ENCODE data around the gene STRBP.
"Not testable (repeated sequence)": the region's sequence is repeated elsewhere in the genome, so short reads cannot be mapped to it uniquely, and the experiment has no call there.

STRBP gene

DNA sequence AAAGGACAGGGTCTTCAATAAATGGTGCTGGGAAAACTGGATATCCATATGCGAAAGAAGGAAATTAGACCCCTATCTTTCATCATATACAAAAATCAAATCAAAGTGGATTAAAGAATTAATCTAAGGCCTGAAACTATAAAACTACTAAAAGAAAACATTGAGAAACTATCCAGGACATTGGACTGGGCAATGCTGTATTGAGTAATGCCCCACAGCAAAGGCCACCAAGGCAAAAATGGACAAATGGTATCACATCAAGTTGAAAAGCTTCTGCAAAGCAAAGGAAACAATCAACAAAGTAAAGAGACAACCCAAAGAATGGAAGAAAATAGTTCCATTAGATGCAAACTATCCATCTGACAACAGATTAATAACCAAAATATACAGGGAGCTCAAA, 72.3 kb downstream of the STRBP start:
- no peak for DNase-seq

DNA sequence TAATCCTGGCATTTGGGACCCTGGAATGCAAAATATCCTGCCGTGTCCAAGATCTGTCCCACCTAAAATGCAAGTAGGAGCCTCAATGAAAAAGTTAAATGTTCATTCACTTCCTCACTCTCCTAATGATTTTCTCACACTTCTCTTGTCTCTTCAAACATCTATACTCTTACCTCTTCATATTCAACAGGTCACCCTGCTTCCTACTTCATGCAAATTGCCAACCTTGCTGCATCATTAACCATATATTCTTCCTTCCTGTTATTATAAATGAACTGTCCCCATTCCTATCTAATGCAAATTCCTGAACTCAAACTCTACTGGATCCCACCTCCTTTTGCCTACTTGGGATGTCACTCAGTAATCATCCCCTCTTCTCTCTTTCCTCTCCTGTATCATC, 74.4 kb downstream of the STRBP start:
- DNase-seq, result no peak

DNA sequence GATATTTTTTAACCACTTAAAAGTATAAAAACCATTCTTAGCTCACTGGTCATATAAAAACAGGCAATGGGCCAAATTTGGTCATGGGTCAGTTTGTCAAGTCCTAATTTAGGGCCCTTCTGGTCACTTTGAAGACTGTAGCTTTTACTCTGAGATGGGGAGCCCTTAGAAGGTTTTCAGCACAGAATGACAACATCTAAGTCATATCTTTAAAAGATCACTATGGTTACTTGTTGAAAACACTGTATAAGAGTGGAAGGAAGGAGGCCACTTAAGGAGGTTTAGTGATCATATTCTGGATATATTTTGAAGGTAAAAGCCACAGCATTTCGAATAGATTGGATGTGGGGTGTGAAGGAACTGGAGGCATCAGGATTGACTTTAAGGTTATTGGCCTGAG, 76.7 kb downstream of the STRBP start:
- DNase-seq, result no peak

DNA sequence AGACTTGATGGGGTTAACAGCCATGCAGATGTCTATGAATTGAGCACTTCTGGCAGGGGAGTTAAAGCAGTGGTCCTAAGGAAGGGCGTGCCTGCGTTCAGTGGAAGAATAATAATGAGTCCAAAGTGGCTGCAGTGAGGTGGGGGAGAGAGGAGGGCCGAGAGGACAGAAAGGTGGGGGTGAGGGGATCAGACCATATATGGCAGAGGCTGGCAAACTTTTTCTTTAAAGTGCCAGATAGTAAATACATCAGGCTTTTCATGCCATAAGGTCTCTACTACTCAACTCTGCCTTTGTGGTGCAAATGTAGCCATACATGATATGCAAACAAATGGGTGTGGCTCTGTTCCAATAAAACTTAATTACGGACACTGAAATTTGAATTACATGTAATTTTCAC, 77.1 kb downstream of the STRBP start:
- DNase-seq, result no peak

DNA sequence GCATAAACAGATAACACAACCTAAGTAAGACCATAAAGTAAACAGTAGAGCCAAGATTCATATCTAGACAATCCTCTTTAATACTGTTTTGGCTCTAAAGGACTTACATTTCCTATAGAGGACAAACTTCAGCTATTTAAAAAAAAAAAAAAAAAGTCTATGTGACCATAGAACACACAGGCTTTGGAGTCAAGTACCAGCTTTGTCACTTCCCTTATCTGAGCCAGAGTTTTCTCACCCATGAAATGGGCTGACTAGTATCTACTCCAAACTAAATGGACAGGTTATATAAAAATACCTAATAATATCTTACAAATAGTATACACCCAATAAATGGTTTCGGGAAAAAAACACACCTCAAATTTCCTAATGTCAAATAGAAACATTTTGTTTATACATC, 81.3 kb downstream of the STRBP start:
- DNase-seq, result no peak

DNA sequence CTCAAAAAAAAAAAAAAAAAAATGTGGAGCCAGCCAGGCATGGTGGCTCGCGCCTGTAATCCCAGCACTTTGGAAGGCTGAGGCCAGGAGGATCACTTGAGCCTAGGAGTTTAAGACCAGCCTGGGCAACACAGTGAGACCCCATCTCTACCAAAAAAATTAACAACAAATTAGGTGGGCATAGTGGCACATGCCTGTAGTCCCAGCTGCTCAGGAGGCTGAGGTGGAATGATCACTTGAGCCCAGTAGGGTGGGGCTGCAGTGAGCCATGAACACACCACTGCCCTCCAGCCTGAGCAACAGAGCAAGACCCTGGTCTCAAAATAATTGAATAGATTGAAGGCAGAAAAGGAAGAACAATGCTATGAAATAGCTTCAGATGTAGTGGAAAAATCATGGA, 82.4 kb downstream of the STRBP start:
- not testable (repeated sequence) for DNase-seq

DNA sequence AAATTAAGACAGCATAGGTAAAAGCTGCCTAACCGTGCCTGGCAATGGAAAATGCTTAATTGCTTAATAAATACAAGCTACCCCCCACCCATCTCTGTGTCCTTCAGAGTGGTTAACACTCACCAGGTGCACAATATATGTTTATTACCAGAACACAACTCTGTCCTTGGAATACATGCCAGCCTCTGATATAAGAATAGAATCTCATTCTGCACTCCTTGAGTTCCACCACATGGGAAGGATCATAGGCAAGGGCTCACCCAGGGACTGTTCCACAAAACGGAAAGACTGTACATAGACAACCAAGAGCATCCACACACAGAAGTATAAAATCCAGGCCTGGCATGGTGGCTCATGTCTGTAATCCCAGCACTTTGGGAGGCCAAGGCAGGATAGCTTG, 91.4 kb downstream of the STRBP start:
- no peak for DNase-seq

DNA sequence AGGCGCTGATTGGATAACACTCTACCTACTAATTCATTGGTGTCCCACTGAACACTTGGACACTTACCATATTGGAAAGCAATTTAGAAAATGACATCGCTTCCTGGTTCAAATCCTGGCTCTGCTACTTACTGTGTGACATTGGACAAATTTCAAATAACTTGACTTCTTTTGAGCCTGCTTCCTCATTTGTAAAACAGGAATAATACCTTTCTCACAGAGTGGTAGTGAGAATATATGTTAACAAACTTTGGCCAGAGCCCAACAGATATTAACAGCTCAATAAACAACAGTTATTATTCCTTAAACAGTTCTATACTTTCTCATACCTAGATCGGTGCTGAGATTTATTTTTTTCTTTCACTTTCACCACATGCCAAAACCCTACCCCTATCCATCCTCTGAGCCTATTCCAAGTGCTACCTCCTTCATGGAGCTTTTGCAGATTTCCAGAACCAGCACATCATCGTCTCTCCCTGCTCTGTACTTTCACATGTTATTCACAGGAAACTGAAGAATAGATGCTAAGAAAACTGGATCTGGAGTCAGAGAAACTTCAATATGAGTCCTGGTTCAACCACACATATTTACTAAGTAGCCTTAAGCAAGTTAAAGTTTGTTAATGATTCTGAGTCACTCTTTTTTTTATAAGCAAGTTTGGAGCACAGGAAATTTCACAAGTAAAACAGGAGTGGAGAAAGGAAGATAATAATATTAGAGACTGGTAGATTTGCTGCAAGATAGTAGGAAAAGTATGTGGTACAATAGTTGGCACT, 92.3 kb downstream of the STRBP start:
- no peak for DNase-seq

DNA sequence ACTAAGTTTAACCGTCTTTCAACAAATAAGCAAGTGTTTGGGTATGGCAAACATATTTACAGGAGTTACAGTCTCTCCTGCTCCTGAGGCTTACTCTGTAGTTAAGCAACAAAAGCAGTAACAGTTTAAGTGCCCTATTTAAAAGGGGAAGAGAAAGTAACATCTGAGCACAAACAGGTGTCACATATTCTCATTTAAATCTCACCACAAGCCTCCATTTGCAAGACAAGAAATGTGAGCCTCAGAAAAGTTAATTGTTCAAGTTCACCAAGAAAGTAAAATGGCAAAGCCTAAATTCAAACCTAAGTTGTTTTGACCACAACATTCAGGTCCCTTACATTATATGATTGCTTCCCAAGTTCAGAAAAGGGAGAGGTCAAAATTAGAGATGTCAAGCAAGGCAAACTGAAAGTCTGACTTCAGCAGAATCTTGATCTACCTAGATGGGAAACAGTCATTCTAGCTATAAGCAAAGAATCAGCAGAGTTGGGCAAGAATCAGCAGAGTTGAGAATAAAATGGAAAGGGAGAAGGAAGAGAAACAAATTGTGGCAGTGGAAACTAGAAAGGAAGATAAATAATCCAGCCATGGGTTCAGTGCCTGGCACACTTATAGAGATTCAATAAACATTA, 93.4 kb downstream of the STRBP start:
- no peak for DNase-seq

DNA sequence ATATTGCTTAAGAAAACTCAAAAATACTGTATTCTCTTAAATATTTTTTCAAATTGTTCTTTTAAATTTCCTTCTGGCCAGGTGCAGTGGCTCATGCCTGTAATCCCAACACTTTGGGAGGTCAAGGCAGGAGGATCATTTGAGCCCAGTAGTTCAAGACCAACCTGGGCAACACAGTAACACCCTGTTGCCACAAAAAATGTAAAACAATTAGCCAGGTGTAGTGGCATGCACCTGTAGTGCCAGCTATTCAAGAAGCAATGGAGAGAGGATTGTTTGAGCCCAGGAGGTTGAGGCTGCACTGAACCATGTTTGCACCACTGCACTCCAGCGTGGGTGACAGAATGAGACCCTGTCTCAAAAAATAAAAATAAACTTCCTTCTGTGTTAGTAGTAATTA, 94.3 kb downstream of the STRBP start:
- no peak for DNase-seq

DNA sequence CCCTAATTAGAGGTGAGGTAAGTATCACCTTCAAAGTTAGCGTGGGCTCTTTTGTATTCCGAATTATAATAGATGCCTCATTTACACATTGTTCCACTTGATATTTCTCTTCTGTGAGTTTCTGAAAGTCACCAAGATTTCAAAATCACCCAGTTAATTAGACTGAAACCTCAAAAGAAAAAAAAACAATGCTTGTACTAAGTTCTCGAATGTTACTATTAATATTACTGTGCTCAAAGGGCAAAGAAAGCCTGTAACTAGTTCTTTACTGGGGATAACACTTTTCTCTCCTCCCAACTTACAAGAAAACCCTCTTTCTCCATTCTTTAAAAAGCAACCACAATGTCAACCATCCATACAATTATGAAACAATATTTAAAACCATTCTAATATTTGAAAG, 98.5 kb downstream of the STRBP start:
- DNase-seq, result no peak

DNA sequence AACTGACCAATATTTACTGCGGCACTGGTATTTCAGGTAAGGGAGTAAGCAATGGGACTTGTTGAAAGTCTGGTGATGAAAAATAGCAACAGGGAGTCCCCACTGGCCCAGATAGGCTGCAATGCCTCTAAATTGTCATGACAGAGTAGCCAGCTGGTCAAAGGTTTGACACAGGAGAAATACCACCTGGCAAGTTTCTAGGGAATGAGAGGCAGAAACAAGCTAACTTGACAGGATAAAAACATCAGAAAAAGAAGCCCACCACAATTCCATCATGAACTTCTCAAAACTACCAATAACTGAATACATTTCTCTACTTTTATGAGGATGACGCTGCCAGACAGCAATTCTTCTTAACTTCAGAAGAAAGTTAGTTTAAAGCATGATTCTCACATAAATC, 99.8 kb downstream of the STRBP start:
- no peak for DNase-seq

DNA sequence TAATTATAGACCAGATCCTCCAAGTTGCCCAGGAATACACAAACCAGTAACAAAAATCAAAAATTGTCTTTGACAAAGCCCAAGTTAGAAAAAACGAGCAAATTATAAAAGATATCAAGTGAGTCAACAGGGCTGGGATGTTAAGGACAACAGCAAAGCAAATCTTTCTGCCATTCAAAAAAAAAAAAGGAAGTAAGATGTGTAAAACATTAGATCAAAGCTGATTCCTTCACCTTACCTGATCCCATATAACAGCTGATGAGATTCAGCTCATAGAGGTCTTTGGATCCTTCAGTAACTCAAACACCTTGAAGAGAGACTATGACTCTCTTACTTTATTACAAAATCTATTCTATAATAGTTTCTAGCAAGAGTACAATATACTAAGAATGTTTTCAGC, 100.9 kb downstream of the STRBP start:
- DNase-seq, result no peak

DNA sequence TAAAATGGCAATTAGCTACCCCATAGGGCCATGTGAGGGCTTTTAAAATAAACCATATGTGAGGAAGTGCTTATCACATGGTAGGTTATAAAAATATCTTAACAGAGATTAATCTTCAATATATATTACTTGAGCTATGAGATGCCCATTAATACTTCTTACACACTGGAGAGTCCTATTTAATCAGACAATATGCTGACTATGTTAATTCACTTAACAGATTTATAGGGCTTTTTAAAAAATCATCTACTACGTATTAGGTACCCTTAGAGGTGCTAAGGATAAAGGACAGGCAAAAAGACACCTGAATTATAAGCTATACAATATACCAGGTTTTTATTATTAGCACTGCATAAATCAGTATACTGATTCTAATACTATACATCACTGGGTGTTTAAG, 102.6 kb downstream of the STRBP start:
- no peak for DNase-seq

DNA sequence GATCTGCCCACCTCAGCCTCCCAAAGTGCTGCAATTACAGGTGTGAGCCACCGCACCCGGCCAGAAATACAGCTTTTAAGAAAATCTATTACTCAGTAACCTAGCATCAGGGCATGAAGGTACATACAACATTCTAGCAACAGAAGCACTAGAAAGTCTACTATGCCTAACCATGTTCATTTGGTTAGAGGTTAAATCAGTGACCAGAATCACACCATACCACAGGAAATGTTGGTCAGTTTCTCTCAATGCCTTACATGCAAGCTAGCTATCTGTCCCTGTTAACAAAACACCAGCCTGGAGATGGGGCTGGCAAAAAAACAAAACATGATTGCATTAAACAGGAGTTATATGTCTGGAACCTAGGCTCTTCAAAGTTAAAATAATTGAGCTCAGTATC, 104.1 kb downstream of the STRBP start:
- no peak for DNase-seq

DNA sequence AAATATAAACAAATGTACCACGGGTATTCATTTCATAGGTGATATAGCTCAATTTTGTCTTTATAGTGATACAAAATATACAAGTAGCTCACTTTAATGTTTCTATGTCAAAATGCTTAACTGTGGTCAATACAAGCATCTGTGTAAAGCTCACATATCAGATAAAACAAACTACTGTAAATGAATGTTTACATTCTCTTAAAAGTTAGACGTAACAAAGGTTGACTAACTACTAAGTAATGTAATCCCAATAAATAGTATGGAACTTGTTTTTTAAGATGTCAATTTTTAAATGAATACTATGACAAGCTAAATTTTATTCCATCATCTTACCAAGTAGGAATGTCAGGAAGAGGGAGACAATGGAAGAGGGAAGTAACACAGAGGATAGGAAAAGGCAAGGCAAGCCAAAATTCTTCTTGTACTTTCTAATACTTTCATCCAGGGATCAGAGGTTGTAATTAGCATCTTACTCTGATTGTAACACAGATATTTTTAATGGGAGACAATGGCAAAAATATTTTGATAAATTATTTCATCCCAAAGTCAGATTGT, 105.5 kb downstream of the STRBP start:
- DNase-seq, result no peak

DNA sequence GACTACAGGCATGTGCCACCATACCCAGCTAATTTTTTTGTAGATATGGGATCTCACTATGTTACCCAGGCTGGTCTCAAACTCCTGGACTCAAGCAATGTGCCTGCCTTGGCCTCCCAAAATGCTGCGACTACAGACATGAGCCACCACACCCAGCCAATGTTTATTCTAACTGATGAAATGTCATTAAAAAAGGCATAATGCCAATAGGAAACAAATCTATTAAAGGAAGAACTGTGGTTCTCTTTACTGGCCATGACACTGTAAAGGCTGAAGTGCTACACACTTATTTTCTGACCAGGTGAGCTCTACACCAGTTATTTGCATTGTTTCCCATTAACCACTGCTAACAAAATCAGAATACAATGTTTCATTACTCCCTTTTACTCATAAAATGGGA, 106.0 kb downstream of the STRBP start:
- no peak for DNase-seq

DNA sequence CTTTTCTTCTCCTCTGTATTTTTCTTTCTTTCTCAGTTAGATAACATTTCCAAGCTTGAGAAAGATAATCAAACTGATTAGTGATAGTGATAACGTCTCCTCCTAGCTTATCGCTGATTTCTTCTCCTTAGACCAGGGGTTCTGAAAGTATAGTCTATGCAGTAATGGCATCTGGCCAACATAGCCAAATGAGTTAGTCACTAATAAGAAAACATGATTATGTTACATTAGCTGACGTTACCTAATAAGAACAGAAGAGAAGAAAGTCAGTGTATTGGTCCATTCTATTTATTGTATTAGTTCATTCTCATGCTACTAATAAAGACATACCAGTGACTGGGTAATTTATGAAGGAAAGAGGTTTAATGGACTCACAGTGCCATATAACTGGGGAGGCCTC, 111.2 kb downstream of the STRBP start:
- DNase-seq, result no peak

DNA sequence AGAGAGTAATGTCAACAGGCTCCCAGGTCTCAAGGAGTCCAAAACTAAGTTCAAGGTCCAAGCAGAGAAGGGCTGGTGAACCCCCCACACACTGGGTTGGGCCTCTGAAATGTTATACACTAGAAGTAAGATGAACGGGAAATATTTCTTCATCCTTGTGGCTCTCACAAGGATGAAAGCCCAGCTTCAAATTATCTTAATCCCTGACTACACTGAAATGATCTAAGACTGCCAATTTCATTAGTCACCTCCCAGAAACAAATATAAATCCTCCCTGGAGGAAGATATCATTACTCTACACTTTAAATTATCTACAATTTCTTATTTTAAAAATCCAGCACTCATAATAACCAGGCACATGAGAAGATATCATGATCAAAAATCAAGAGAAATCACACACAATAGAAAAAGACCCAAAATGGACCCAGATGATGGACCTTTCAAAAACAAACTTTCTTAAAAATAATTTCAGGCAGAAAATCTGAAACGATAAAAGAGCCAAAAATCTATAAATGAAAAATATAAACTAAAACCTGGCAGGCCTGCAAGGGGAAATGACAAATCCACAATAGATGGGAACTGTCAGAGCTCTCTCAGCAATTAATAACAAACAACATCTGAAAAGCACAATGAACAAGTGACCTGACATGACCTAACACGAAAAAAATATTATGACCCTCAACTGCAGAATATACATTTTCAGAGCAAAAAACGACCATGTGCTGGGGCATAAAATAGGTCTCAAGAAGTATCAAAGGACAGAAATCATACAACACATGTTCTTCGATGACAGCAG, 117.5 kb downstream of the STRBP start:
- no peak for DNase-seq

DNA sequence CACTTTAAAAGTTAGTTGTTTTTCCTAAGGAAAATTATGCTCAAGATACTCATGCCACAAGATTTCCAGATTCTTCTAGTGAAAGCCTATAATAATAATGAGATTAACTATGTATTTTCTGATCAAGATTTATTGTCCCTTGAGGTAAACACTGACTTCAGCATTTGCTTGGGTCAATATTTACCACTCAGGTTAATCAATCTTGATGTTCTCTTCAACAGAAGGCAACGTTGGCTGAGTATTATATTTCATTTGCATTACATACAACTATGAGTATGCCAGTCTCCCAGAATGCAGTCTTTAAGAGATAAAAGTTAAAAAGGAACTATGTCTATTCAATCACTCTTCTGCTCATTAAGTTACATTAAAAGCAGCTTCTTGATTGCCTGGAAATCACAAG, 119.3 kb downstream of the STRBP start:
- DNase-seq, result no peak

DNA sequence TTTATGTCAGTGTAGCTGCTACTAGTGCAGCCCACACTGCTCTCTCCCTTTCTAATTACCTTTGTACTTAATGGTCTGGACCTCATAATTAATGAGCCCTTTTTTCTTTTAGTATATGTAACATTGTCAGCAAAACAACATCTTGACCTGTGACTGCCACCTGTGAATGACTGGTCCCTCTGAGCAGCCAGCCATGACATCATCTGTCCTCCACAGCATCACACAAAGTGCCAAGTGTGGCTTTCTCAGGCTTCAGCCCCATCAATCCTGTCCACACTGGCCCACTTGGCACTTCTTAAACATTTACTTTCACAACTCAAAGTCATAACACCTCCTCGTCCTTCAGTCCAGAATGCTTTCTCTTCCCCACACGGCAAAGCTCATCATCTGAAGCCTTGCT, 130.2 kb downstream of the STRBP start:
- no peak for DNase-seq

DNA sequence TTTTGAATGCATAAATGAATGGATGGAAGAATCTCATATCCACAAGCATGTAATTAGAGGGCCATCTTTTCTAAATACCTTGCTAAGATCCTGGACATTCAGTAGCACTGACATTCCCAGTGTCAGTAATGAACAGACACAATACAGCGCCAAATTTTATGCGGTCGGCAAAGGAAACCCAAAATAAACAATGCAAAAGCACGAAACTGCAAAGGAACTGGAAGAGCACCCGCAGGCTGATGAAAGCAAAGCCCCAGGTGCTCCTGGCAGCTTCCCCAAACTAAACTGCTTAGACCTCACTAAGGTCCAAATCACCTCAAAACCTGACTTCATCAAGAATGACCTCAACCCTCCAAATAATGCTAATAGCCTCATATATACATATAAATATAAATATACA, 133.0 kb downstream of the STRBP start:
- no peak for DNase-seq
